ENCODE measurements around the gene APOC4.

The APOC4 gene

DNA sequence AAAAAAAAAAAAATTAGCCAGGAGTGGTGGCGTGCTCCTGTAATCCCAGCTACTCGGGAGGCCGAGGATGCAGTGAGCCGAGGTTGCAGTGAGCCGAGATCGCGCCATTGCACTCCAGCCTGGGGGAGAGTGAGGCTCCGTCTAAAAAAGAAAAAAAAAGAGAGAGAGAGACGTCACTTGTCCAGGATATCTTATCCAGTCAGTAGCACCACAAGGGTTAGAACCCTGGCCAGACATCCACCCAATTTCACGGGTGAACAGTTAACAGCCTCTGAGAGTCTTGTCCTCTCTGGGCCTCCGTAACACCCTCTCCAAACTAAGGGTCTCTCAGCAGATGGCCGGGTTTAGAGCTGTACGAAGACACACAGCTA lies 12.2 kb downstream of the APOC4 start:
- TF ChIP-seq, protein P1, sequence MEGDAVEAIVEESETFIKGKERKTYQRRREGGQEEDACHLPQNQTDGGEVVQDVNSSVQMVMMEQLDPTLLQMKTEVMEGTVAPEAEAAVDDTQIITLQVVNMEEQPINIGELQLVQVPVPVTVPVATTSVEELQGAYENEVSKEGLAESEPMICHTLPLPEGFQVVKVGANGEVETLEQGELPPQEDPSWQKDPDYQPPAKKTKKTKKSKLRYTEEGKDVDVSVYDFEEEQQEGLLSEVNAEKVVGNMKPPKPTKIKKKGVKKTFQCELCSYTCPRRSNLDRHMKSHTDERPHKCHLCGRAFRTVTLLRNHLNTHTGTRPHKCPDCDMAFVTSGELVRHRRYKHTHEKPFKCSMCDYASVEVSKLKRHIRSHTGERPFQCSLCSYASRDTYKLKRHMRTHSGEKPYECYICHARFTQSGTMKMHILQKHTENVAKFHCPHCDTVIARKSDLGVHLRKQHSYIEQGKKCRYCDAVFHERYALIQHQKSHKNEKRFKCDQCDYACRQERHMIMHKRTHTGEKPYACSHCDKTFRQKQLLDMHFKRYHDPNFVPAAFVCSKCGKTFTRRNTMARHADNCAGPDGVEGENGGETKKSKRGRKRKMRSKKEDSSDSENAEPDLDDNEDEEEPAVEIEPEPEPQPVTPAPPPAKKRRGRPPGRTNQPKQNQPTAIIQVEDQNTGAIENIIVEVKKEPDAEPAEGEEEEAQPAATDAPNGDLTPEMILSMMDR (IDR thresholded peaks at IDR 0.05; ENCODE audit: borderline replicate concordance, control extremely low read depth, extremely low read depth, insufficient read depth, missing control alignments) = no peak
- DNase-seq (ENCODE audit: low spot score) = no peak
- in situ Hi-C loops (cut with MboI; ENCODE audit: low sequenced_read_pairs, unreplicated experiment) = loop anchor here (10.0 kb wide), 1 partner anchor 169 kb away; no protein-coding TSS in a partner anchor

DNA sequence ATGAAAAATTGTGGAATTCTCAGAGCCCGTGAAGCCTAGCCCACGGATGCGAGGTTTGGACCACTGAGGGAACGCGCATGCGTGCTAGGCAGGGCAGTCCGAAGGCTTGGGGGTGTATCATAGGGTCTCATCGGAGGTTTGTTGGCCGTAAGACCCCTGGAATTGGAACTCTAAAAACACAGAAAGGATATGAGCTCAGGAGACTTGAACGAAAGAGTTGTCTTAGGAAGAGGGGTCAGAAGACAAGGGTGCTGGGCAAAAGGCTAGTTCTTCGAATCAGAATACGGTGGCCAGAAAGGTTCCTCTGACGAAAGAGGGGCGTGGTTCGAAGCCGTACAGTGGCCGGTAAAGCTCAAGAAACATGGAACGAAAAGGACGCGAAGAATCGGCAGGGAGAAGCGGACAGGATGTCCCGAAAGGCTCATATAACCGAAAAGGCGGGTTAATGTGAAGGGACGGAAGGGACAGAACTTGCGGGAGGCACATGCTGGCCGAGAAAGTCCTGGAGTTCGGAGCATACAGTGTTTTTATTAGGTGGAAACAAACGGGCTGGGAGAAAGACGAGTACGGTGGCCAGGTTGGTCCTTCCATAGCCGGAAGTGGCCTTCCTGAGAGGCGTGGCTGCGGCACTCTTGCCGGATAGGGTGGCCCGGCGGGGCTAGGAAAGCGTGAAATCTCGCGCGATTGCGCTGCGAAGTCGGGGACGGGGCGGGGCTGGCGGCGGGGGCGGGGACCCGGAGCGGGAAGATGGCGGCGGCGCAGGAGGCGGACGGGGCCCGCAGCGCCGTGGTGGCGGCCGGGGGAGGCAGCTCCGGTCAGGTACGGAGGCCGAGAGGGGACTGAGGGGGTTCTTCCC lies 12.8 kb downstream of the APOC4 start, which contains the start of gene CLPTM1:
TSS of gene CLPTM1 (plus strand) at position 732 of the 856 bp plus-strand sequence. CDS start at position 748, 16 bp downstream.
- in situ Hi-C loops (cut with MboI; ENCODE audit: low sequenced_read_pairs, unreplicated experiment) = loop anchor here (10.0 kb wide), 1 partner anchor 170 kb away; no protein-coding TSS in a partner anchor
- DNase-seq (ENCODE audit: low spot score) = peak; percentile 98
- TF ChIP-seq, protein P1 (IDR thresholded peaks at IDR 0.05; ENCODE audit: borderline replicate concordance, control extremely low read depth, extremely low read depth, insufficient read depth, missing control alignments) = no peak

DNA sequence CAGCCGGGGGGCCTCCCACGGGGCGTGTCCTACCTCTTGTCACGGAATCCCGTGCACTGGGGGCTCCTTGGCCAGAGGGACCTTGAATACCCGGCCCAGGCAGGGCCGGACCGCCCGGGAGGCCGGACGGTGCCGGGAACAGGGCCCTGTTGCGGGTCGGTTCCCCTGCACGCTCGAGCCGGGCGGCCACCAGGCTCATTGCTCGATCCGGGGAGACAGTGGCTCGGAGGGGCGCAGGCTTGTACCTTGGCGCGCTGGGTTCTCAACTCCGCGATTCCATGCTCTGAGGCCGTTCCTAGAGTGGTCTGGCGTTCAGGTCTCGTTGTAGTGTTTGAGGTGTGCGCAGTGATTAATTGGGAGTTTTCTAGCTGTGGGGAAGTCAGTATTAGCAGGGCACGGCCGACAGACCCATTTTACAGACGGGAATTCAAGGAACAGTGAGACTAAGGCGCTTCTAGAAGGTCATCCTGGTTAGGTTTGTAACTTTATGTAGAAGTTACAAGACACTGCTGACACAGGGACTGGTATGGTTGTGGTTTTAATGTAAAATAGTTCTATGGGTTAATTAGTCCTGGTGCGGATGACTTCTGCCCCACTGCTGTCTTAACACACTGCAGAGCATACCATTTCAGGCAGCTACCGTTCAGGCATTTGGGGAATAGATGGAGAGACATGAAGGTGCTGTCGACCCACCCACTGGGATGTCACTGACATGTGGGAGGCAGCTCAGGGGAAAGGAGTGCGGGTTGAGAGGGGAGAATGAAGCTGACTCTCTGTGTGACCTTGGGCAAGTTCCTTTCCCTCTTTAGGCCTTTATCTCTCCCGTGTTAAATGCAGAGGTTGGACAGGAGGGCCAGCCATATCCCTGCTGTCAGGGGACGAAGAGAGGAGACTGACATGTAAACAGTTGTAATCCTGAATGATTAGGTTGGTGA lies 13.7 kb downstream of the APOC4 start:
- no peak for DNase-seq (ENCODE audit: low spot score)
- TF ChIP-seq, protein P1 (IDR thresholded peaks at IDR 0.05; ENCODE audit: borderline replicate concordance, control extremely low read depth, extremely low read depth, insufficient read depth, missing control alignments) = no peak
- in situ Hi-C loops (cut with MboI; ENCODE audit: low sequenced_read_pairs, unreplicated experiment) = loop anchor here (10.0 kb wide), 1 partner anchor 171 kb away; no protein-coding TSS in a partner anchor

DNA sequence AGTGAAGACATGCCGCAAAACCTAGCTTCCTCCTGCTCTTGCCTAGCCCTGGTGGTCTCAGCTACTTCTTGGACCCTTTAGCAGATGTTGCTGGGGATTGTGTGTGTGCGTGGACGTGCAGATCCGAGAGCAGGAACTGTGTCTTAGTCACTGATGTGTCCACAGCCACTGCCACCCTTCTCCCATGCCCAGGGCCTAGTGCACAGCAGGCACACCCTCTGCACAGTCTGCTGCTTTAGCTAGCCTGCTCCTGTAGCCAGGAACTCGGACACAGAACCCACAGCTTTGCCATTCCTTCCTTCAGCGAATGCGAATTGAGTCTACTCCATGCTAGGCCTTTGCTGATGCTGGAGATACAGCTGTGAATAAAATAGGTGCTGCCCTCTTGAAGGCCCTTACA lies 15.5 kb downstream of the APOC4 start:
- TF ChIP-seq, protein P1 (IDR thresholded peaks at IDR 0.05; ENCODE audit: borderline replicate concordance, control extremely low read depth, extremely low read depth, insufficient read depth, missing control alignments) = no peak
- DNase-seq (ENCODE audit: low spot score) = no peak
- in situ Hi-C loops (cut with MboI; ENCODE audit: low sequenced_read_pairs, unreplicated experiment) = loop anchor here (10.0 kb wide), 1 partner anchor 173 kb away; no protein-coding TSS in a partner anchor

DNA sequence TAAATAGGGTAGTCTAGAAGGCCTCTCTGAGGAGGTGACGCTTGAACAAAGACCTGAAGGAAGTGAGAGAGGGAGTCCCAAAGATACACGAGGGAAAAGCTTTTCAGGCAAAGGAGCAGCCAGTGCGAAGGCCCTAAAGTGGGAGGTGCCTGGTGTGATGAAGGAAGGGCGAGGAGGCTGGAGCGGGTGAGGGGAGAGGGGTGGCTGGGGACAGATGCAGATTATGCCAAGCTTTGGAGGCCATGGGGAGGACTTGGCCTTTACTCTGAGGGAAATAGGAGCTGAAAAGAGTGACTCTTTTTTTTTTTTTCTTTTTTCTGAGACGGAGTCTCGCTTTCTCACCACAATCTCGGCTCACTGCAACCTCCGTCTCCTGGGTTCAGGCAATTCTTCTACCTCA lies 16.1 kb downstream of the APOC4 start:
- in situ Hi-C loops (cut with MboI; ENCODE audit: low sequenced_read_pairs, unreplicated experiment) = loop anchor here (10.0 kb wide), 1 partner anchor 173 kb away; no protein-coding TSS in a partner anchor
- DNase-seq (ENCODE audit: low spot score) = no peak
- TF ChIP-seq, protein P1 (IDR thresholded peaks at IDR 0.05; ENCODE audit: borderline replicate concordance, control extremely low read depth, extremely low read depth, insufficient read depth, missing control alignments) = no peak

DNA sequence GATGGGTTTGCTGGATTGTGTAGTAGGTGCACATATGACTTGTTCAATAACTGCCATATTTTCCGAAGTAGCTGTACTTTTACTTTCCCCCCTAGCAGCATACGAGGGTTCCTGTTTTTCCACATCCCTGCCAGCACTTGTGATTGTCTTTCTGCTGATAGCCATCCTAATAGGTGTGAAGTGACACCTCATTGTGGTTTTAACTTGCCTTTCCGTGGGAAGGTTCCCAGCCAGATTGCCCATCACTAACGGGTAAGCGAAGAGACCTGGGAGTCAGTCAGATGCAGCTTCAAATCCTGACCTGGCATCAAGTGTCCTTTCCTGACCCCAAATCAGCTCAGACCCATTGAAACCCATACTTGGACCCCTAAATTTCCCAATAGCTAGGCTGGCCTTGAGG lies 17.7 kb downstream of the APOC4 start:
- in situ Hi-C loops (cut with MboI; ENCODE audit: low sequenced_read_pairs, unreplicated experiment) = loop anchor here (10.0 kb wide), 1 partner anchor 175 kb away; no protein-coding TSS in a partner anchor
- DNase-seq (ENCODE audit: low spot score) = no peak
- TF ChIP-seq, protein P1 (IDR thresholded peaks at IDR 0.05; ENCODE audit: borderline replicate concordance, control extremely low read depth, extremely low read depth, insufficient read depth, missing control alignments) = no peak
